AG09309 (cell line): ENCODE data around the gene LRRC38.
"Not testable (repeated sequence)": the region's sequence is repeated elsewhere in the genome, so short reads cannot be mapped to it uniquely, and the experiment has no call there.

Experiments used
- DNase-seq: peaks from one replicate; pipeline ENCODE4 v3.0.0-alpha.2; 2010; ENCODE audit warnings: low read depth
- H3K4me3 ChIP-seq: 2 replicates; pipeline ENCODE4 v1.5.1; 2011; ENCODE audit warnings: mild to moderate bottlenecking, low read depth, low read length, moderate library complexity; ENCODE audit not compliant: control insufficient read depth
- CTCF ChIP-seq: IDR thresholded peaks from 2 replicates; pipeline ENCODE4 v1.5.1; 2011; ENCODE audit warnings: mild to moderate bottlenecking, low read depth, low read length, inconsistent platforms; ENCODE audit not compliant: insufficient read depth, control insufficient read depth; ENCODE audit errors: missing control alignments

The LRRC38 gene

GRCh38 chr1:13456904-13457532 lies 56.8 kb downstream of the LRRC38 start:
- H3K4me3 ChIP-seq = no peak overlapping the region
- no peak for TF ChIP-seq CTCF
- no peak for DNase-seq

GRCh38 chr1:13451399-13451965 lies 62.3 kb downstream of the LRRC38 start:
- TF ChIP-seq CTCF = no peak
- DNase-seq = no peak

GRCh38 chr1:13450204-13450603 lies 63.6 kb downstream of the LRRC38 start:
- DNase-seq = no peak
- TF ChIP-seq CTCF = no peak
- no peak overlapping the region for H3K4me3 ChIP-seq

More at GRCh38 chr1:13451399-13451965, 62.3 kb downstream of the LRRC38 start:
- no peak overlapping the region for H3K4me3 ChIP-seq

- H3K4me3 ChIP-seq = no peak overlapping the region
- DNase-seq = no peak
- TF ChIP-seq CTCF = no peak
These were observed 70.3 kb downstream of the LRRC38 start for GRCh38 chr1:13443335-13443979.

- not testable (repeated sequence) for H3K4me3 ChIP-seq, DNase-seq
These were observed 74.6 kb downstream of the LRRC38 start for GRCh38 chr1:13439104-13439783.

- no peak for DNase-seq
- H3K4me3 ChIP-seq = no peak overlapping the region
- no peak for TF ChIP-seq CTCF
These were observed 78.3 kb downstream of the LRRC38 start for GRCh38 chr1:13435458-13435857.

- H3K4me3 ChIP-seq, DNase-seq: not testable (repeated sequence)
These were observed 80.0 kb downstream of the LRRC38 start for GRCh38 chr1:13433694-13434358.
